CD14-positive monocyte (primary cell): ENCODE measurements around the gene CUX1. TPM values are rescaled to one million over a fixed set of nuclear protein-coding genes. Genes with fewer than 3 reads are reported as not detected.

Source experiments
- DNase-seq, 3 donors: peaks; one replicate each; pipeline ENCODE4 v3.0.0-alpha.2; 2011 to 2022
- H2AFZ ChIP-seq: 2 replicates; pipeline ENCODE4 v1.6.0; 2012; ENCODE audit warnings: mild to moderate bottlenecking, low read depth, low read length, inconsistent platforms; ENCODE audit not compliant: insufficient read depth, poor library complexity, severe bottlenecking
- H3K27ac ChIP-seq, 2 donors: 1 replicate in 1 of 2; 2 replicates in 1 of 2; pipeline ENCODE4 v1.5.1; 2012 to 2013; ENCODE audit warnings: low read length in 2 of 2, control low read depth in 1 of 2, inconsistent platforms in 1 of 2, low read depth in 1 of 2, mild to moderate bottlenecking in 1 of 2
- H3K27me3 ChIP-seq, 2 donors: one replicate each; pipeline versions ENCODE4 v1.6.0 to v1.6.1; 2011 to 2013; ENCODE audit warnings: low read length in 2 of 2; ENCODE audit not compliant: control insufficient read depth in 2 of 2, insufficient read depth in 2 of 2
- H3K36me3 ChIP-seq, 2 donors: replicated peaks in 1 of 2; 1 replicate in 1 of 2; 2 replicates in 1 of 2; pipeline versions ENCODE4 v1.5.1 to v1.6.1; 2012 to 2013; ENCODE audit warnings: low read length in 2 of 2, control low read depth in 1 of 2, inconsistent platforms in 1 of 2, mild to moderate bottlenecking in 1 of 2; ENCODE audit not compliant: insufficient read depth in 2 of 2, control insufficient read depth in 1 of 2
- H3K4me1 ChIP-seq, 2 donors: 1 replicate in 1 of 2; 2 replicates in 1 of 2; pipeline versions ENCODE4 v1.5.1 to v1.6.1; 2012 to 2013; ENCODE audit warnings: low read length in 2 of 2, control low read depth in 1 of 2, inconsistent platforms in 1 of 2, mild to moderate bottlenecking in 1 of 2, moderate library complexity in 1 of 2; ENCODE audit not compliant: insufficient read depth in 2 of 2, control insufficient read depth in 1 of 2
- H3K4me2 ChIP-seq: replicated peaks from 2 replicates; pipeline ENCODE3; 2012; ENCODE audit warnings: low read length, moderate library complexity, mild to moderate bottlenecking; ENCODE audit not compliant: poor library complexity, severe bottlenecking; ENCODE audit errors: extremely low read depth
- H3K4me3 ChIP-seq, 3 experiments: fragments of 200-600 bp in 1 of 3; sonication (generic) in 1 of 3; replicated peaks in 1 of 3; 1 replicate in 2 of 3; 2 replicates in 1 of 3; pipeline ENCODE4 v1.5.1; 2011 to 2013; ENCODE audit warnings: low read length in 3 of 3, mild to moderate bottlenecking in 3 of 3, control low read depth in 2 of 3, low read depth in 2 of 3, inconsistent platforms in 1 of 3, moderate library complexity in 1 of 3
- H3K79me2 ChIP-seq: 2 replicates; pipeline ENCODE4 v1.6.0; 2012; ENCODE audit warnings: mild to moderate bottlenecking, control low read depth, inconsistent platforms, low read length, moderate library complexity; ENCODE audit not compliant: insufficient read depth
- H3K9ac ChIP-seq: 2 replicates; pipeline ENCODE4 v1.6.0; 2017; ENCODE audit warnings: low read length, mild to moderate bottlenecking; ENCODE audit not compliant: insufficient read depth, poor library complexity, severe bottlenecking
- H3K9me3 ChIP-seq, 2 donors: replicated peaks in 1 of 2; 1 replicate in 1 of 2; 2 replicates in 1 of 2; pipeline versions ENCODE4 v1.5.1 to v1.6.1; 2012 to 2013; ENCODE audit warnings: low read length in 2 of 2, control low read depth in 1 of 2; ENCODE audit not compliant: control insufficient read depth in 1 of 2, insufficient read depth in 1 of 2
- H4K20me1 ChIP-seq: 2 replicates; pipeline ENCODE4 v1.6.0; 2012; ENCODE audit warnings: mild to moderate bottlenecking, low read length, control low read depth, moderate library complexity; ENCODE audit not compliant: insufficient read depth
- H3K27ac Mint-ChIP-seq, 7 donors: one replicate each; pipeline ENCODE4 v1.8.0; 2020; ENCODE audit warnings: mild to moderate bottlenecking in 7 of 7, mixed read lengths in 7 of 7, moderate library complexity in 6 of 7, inconsistent platforms in 2 of 7
- H3K27me3 Mint-ChIP-seq, 3 donors: one replicate each; pipeline ENCODE4 v1.8.0; 2021 to 2022; ENCODE audit warnings: low read depth in 3 of 3, mild to moderate bottlenecking in 3 of 3, mixed read lengths in 3 of 3, moderate library complexity in 3 of 3, inconsistent platforms in 1 of 3
- H3K36me3 Mint-ChIP-seq, 2 donors: one replicate each; pipeline ENCODE4 v1.8.0; 2020; ENCODE audit warnings: mixed read lengths in 2 of 2, inconsistent platforms in 1 of 2, mild to moderate bottlenecking in 1 of 2
- H3K4me1 Mint-ChIP-seq: one replicate; pipeline ENCODE4 v1.8.0; 2020; ENCODE audit warnings: mild to moderate bottlenecking, mixed read lengths
- H3K4me3 Mint-ChIP-seq, 2 donors: one replicate each; pipeline ENCODE4 v1.8.0; 2020; ENCODE audit warnings: mild to moderate bottlenecking in 2 of 2, mixed read lengths in 2 of 2, moderate library complexity in 1 of 2
- H3K9me3 Mint-ChIP-seq, 7 donors: one replicate each; pipeline ENCODE4 v1.8.0; 2020 to 2022; ENCODE audit warnings: mixed read lengths in 7 of 7, mild to moderate bottlenecking in 6 of 7, moderate library complexity in 6 of 7, inconsistent platforms in 2 of 7
- CTCF ChIP-seq: fragments of 200-600 bp; IDR thresholded peaks from one replicate; pipeline ENCODE4 v1.8.0; 2022; ENCODE audit warnings: antibody characterized with exemption, mild to moderate bottlenecking
- WGBS: methylation state at CpG from one replicate; pipeline ENCODE4 v1.1.5; 2013; ENCODE audit warnings: missing lambda C conversion rate; ENCODE audit not compliant: insufficient coverage; 5-methylcytosine and 5-hydroxymethylcytosine counted together
- intact Hi-C, 2 donors: fragments of 100-400 bp; cut with micrococcal nuclease; formaldehyde crosslinking; loops; one replicate each; pipeline versions ENCODE4 v1.15.0 to v1.15.1; 2023
- polyA plus RNA-seq, 3 donors: library from polyadenylated mRNA; depleted of rRNA in 1 of 3; unstranded in 2 of 3; stranded (reverse) in 1 of 3; fragments of 300-500 nt in 2 of 3; fragments of >200 nt in 1 of 3; fragmentation: Illumina TruSeq in 2 of 3; gene quantifications; 1 replicate in 2 of 3; 2 replicates in 1 of 3; pipeline ENCODE4 v1.2.3, GENCODE V29; 2012 to 2021

CUX1 gene
- polyA plus RNA-seq, 3 donors, result 17.6 to 38.0 (median 28.0) TPM

DNA sequence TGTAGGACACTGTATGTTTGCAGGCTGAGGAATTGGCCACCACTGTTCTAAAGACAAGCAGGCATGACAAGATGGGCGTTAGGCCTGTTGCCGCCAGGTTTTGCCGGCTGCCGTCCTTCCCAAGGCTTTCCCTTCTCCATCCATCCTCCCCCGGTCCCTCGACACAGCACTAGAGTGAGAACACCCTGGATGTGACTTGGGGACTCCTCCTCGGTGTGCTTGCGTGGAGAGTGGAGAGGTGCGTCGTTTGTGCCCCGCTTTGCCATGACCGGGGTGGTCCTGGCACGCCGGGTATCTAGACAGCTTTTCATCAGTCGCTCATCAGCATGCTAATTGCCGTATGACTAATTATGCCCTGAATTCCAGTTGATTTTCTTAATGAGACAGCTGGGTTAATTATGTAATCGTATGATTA is 262.6 kb downstream of the CUX1 start:
- Mint-ChIP-seq H3K9me3 (peaks cover 16 to 31% (median 28%) of the 10 kb centered on the region in 7 donors), H3K27me3 (peaks cover 0 to 2% (median 0%) of the 10 kb centered on the region in 3 donors), H3K27ac (peak overlapping the region in 2 of 7 donors; percentile 29 to 63), H3K4me1 (no peaks in the 10 kb centered on the region), H3K36me3 (peaks cover 58 to 85% of the 10 kb centered on the region in 2 donors), H3K4me3 (no peak overlapping the region)
- Histone ChIP-seq H4K20me1 (peaks cover 30% of the 10 kb centered on the region), H3K36me3 (peaks cover 26 to 80% of the 10 kb centered on the region in 2 donors), H3K27me3 (no peaks in the 10 kb centered on the region), H3K9me3 (peaks cover 15 to 34% of the 10 kb centered on the region in 2 donors), H3K9ac (no peak overlapping the region), H3K4me3 (no peak overlapping the region), H3K4me1 (no peaks in the 10 kb centered on the region), H3K4me2 (no peak overlapping the region), H2AFZ (no peak overlapping the region), H3K79me2 (peaks cover 10% of the 10 kb centered on the region), H3K27ac (peak overlapping the region in 1 of 2 donors; percentile 51)
- 99% methylated on average over 10 of the region's 17 CpGs for WGBS
- no peak for TF ChIP-seq CTCF
- DNase-seq, result no peak
- intact Hi-C loops, result no loop called here

DNA sequence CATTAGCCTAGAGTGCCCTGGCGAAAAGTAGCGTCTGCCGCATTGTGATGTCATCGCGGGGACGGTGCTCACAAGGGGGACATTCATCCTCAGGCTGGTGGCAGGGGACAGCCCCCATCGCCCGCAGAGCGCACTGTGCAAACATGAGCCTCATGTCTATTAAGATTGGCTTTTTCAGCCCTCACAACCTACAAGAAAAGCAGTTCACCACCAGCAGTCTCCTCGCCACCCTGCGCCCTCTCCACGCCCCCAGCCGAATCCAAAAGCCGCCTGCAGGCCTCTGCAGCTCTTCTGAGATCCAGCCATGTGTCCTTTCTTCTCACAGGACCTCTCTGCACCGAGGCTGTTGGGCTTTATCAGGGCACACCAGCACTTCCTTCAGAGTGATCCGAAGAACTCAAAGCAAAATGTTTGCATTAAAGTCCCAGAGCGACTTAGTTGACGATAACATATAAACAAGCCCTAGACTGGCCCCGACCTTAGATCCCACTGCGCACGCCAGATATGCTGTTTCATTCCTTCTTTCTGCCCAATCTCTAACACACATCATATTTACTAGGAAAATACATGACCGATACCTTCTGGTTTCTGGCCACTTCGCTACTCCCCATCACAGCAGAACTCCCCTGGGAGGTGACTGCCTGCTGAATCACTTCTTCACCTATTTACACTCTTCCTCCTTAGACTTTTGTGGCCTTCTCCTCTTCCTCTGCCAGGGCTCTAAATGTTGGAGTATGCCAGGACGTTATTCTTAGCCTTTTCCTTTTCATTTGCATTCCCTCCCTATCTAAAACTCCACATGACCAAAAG is 263.2 kb downstream of the CUX1 start:
- DNase-seq, result no peak
- H3K9me3 ChIP-seq, result peaks cover 21 to 38% of the 10 kb centered on the region in 2 donors
- peaks cover 14% of the 10 kb centered on the region for H3K79me2 ChIP-seq
- no peak overlapping the region for H3K4me2 ChIP-seq
- intact Hi-C loops, result no loop called here
- peaks cover 30% of the 10 kb centered on the region for H4K20me1 ChIP-seq
- no peaks in the 10 kb centered on the region for H3K4me1 ChIP-seq
- no peak overlapping the region for H3K9ac ChIP-seq
- Mint-ChIP-seq H3K9me3 (peaks cover 19 to 37% (median 33%) of the 10 kb centered on the region in 7 donors), H3K27ac (peak overlapping the region in 3 of 7 donors; percentile 12 to 74 (median 37)), H3K4me3 (no peak overlapping the region), H3K4me1 (no peaks in the 10 kb centered on the region), H3K36me3 (peaks cover 56 to 85% of the 10 kb centered on the region in 2 donors), H3K27me3 (peaks cover 0 to 2% (median 0%) of the 10 kb centered on the region in 3 donors)
- H2AFZ ChIP-seq, result no peak overlapping the region
- H3K27ac ChIP-seq, result no peak overlapping the region
- no peak for TF ChIP-seq CTCF
- peaks cover 29 to 80% of the 10 kb centered on the region in 2 donors for H3K36me3 ChIP-seq
- H3K27me3 ChIP-seq, result no peaks in the 10 kb centered on the region
- no peak overlapping the region for H3K4me3 ChIP-seq
- 80% methylated on average over 21 of the region's 24 CpGs for WGBS
